Ishikawa (cell line): ENCODE measurements around the gene KCNAB2.

ENCODE experiments used
- CEBPB ChIP-seq: IDR thresholded peaks from 2 replicates; pipeline ENCODE4 v1.6.1; 2012
- CREB1 ChIP-seq: IDR thresholded peaks from 2 replicates; pipeline ENCODE4 v1.6.1; 2012; ENCODE audit warnings: low read depth
- EGR1 ChIP-seq: IDR thresholded peaks from 2 replicates; pipeline ENCODE4 v1.6.1; 2012
- EP300 ChIP-seq: IDR thresholded peaks from 2 replicates; pipeline ENCODE4 v1.6.1; 2012; ENCODE audit warnings: borderline replicate concordance
- FOXM1 ChIP-seq: IDR thresholded peaks from 2 replicates; pipeline ENCODE4 v1.6.1; 2012; ENCODE audit warnings: low read depth, borderline replicate concordance
- MAX ChIP-seq: IDR thresholded peaks from 2 replicates; pipeline ENCODE4 v1.6.1; 2012
- NFIC ChIP-seq: IDR thresholded peaks from 2 replicates; pipeline ENCODE4 v1.6.1; 2012
- RAD21 ChIP-seq: IDR thresholded peaks from 2 replicates; pipeline ENCODE4 v1.6.1; 2012; ENCODE audit warnings: low read depth
- REST ChIP-seq: IDR thresholded peaks from 2 replicates; pipeline ENCODE4 v1.6.1; 2012; ENCODE audit warnings: low read depth, mild to moderate bottlenecking
- TAF1 ChIP-seq: IDR thresholded peaks from 2 replicates; pipeline ENCODE4 v1.6.1; 2012; ENCODE audit warnings: low read depth, mild to moderate bottlenecking
- TCF12 ChIP-seq: IDR thresholded peaks from 2 replicates; pipeline ENCODE4 v1.6.1; 2012; ENCODE audit warnings: low read depth
- TEAD4 ChIP-seq: IDR thresholded peaks from 2 replicates; pipeline ENCODE4 v1.6.1; 2012
- USF1 ChIP-seq: IDR thresholded peaks from 2 replicates; pipeline ENCODE4 v1.6.1; 2012
- YY1 ChIP-seq: IDR thresholded peaks from 2 replicates; pipeline ENCODE4 v1.6.1; 2012; ENCODE audit warnings: low read depth
- ZBTB7A ChIP-seq: IDR thresholded peaks from 2 replicates; pipeline ENCODE4 v1.6.1; 2012; ENCODE audit warnings: low read depth

Gene KCNAB2

GRCh38 chr1:6008696-6009095 lies 37.0 kb upstream of the KCNAB2 start:
- TF ChIP-seq EP300 (no peak), NFIC (no peak), YY1 (no peak), EGR1 (no peak), REST (no peak), RAD21 (no peak), MAX (no peak), TCF12 (no peak), TEAD4 (no peak), FOXM1 (no peak), USF1 (no peak), CREB1 (no peak), ZBTB7A (no peak), TAF1 (no peak), CEBPB (no peak)

GRCh38 chr1:6009120-6010040 lies 36.3 kb upstream of the KCNAB2 start:
- TF ChIP-seq TCF12, result no peak
- no peak for TF ChIP-seq TAF1
- no peak for TF ChIP-seq EGR1

- TF ChIP-seq EGR1, result no peak
- no peak for TF ChIP-seq TCF12
- no peak for TF ChIP-seq FOXM1
- TF ChIP-seq ZBTB7A, result no peak
Measured at GRCh38 chr1:6010554-6010953, 35.1 kb upstream of the KCNAB2 start.

GRCh38 chr1:6011161-6011945 lies 34.3 kb upstream of the KCNAB2 start:
- no peak for TF ChIP-seq RAD21
- TF ChIP-seq EP300, result no peak
- TF ChIP-seq TAF1, result no peak
- TF ChIP-seq FOXM1, result no peak
- TF ChIP-seq REST, result no peak
- no peak for TF ChIP-seq YY1
- no peak for TF ChIP-seq EGR1
- TF ChIP-seq TEAD4, result no peak
- TF ChIP-seq USF1, result no peak

- TF ChIP-seq CEBPB, result no peak
- no peak for TF ChIP-seq ZBTB7A
- TF ChIP-seq TCF12, result no peak
- no peak for TF ChIP-seq EGR1
- no peak for TF ChIP-seq TEAD4
Measured at GRCh38 chr1:6011946-6012258, 33.8 kb upstream of the KCNAB2 start.

- no peak for TF ChIP-seq EGR1
- TF ChIP-seq TAF1, result no peak
- no peak; the same call in 1 of the 2 replicates for TF ChIP-seq MAX
- TF ChIP-seq CREB1, result no peak
Measured at GRCh38 chr1:6012529-6013318, 33.0 kb upstream of the KCNAB2 start.
